ENCODE results near the gene ASTN2. TPM values are rescaled to one million over a fixed set of nuclear protein-coding genes. Genes with fewer than 3 reads are reported as not detected.

The ASTN2 gene
- total and polyA plus RNA-seq, 2 experiments from 2014 or later, result 7.0 to 24.6 TPM

- Histone ChIP-seq H3F3A (replicated peaks; ENCODE audit: low read depth) (no peaks in the 10 kb centered on the region), H3K9me2 (ENCODE audit: insufficient read depth) (0 out of 2 replicates have a peak, but pooled peaks cover 4% of the 10 kb centered on the region), H3K79me2 (replicated peaks; ENCODE audit: insufficient read depth) (no peaks in the 10 kb centered on the region), H2AFZ (no peak overlapping the region), H3K27ac (ENCODE audit: low read depth) (no peak overlapping the region), H3K27me3 (ENCODE audit: insufficient read depth) (no peaks in the 10 kb centered on the region), H3K4me1 (ENCODE audit: insufficient read depth) (peaks cover 33% of the 10 kb centered on the region), H3K36me3 (ENCODE audit: insufficient read depth) (no peaks in the 10 kb centered on the region), H3K4me3 (no peak overlapping the region), H3K4me2 (peak overlapping the region; percentile 54), H4K20me1 (replicated peaks; ENCODE audit: insufficient read depth) (no peaks in the 10 kb centered on the region)
- DNase-seq (ENCODE audit: low spot score) (peak; percentile 75), ATAC-seq (peak; percentile 96)
- H3K4me1 Mint-ChIP-seq, result peaks cover 32% of the 10 kb centered on the region
- no peaks in the 10 kb centered on the region for H3K36me3 Mint-ChIP-seq (ENCODE audit: low read depth)
- no peak overlapping the region for H3K27ac Mint-ChIP-seq
- TF ChIP-seq REST (IDR thresholded peaks at IDR 0.05; ENCODE audit: unreplicated experiment), result no peak
- TF ChIP-seq CTCF (conservative IDR thresholded peaks at IDR 0.05; ENCODE audit: low read depth in 2 of 2), result no peak
- TF ChIP-seq JUNB (IDR thresholded peaks at IDR 0.05; ENCODE audit: unreplicated experiment), result no peak
- TF ChIP-seq ZNF114 (CRISPR knock-in tag; IDR thresholded peaks at IDR 0.05), result no peak
- TF ChIP-seq ETS1 (IDR thresholded peaks at IDR 0.05), result no peak
- no peak for TF ChIP-seq POLR2AphosphoS5 (IDR thresholded peaks at IDR 0.05; ENCODE audit: low read depth)
- TF ChIP-seq NANOG (IDR thresholded peaks at IDR 0.05; ENCODE audit: borderline replicate concordance), result no peak
- TF ChIP-seq CREB1 (CRISPR knock-in tag; IDR thresholded peaks at IDR 0.05; ENCODE audit: low read depth), result no peak
- no peak for TF ChIP-seq EZH2 (IDR thresholded peaks at IDR 0.05; ENCODE audit: low read depth, unreplicated experiment)
- TF ChIP-seq STAT1 (IDR thresholded peaks at IDR 0.05; ENCODE audit: unreplicated experiment), result no peak
- TF ChIP-seq EZH2phosphoT487 (IDR thresholded peaks at IDR 0.05; ENCODE audit: unreplicated experiment), result no peak
- TF ChIP-seq ZNF462 (CRISPR knock-in tag; IDR thresholded peaks at IDR 0.05), result no peak
- no peak for TF ChIP-seq ZNF331 (CRISPR knock-in tag; IDR thresholded peaks at IDR 0.05; ENCODE audit: low read depth)
- H3K27me3 Mint-ChIP-seq (ENCODE audit: insufficient read depth, low read depth, poor library complexity), result no peaks in the 10 kb centered on the region
- H3K9me3 Mint-ChIP-seq, result no peaks in the 10 kb centered on the region
- no peak overlapping the region for H3K4me3 Mint-ChIP-seq
Measured at GRCh38 chr9:117434566-117434965, 19.7 kb upstream of the ASTN2 start.

Measured in GM23338 (cell line).